Ovary (tissue), 9 donors: Measurements from ENCODE around the gene LMOD3. TPM values are rescaled to one million over a fixed set of nuclear protein-coding genes. Genes with fewer than 3 reads are reported as not detected.

ENCODE experiments used
- DNase-seq, 5 donors: peaks; one replicate each; pipeline ENCODE4 v3.0.0-alpha.2; 2019 to 2020
- H3K27ac ChIP-seq, 2 donors: fragments of 200-600 bp; one replicate each; pipeline versions ENCODE4 v1.5.1 to v1.8.0; 2019 to 2022
- H3K27me3 ChIP-seq: fragments of 200-600 bp; one replicate; pipeline ENCODE4 v1.8.0; 2022
- H3K36me3 ChIP-seq: fragments of 200-600 bp; sonication (generic); one replicate; pipeline ENCODE4 v1.5.1; 2019
- H3K4me1 ChIP-seq: one replicate; pipeline ENCODE4 v1.8.1; 2013; ENCODE audit warnings: mild to moderate bottlenecking, moderate library complexity; ENCODE audit not compliant: insufficient read depth
- H3K4me3 ChIP-seq: fragments of 200-600 bp; sonication (generic); one replicate; pipeline ENCODE4 v1.5.1; 2017
- H3K9me3 ChIP-seq, 2 donors: fragments of 200-600 bp in 1 of 2; sonication (generic) in 1 of 2; one replicate each; pipeline versions ENCODE4 v1.5.1 to v1.8.1; 2013 to 2019; ENCODE audit warnings: mild to moderate bottlenecking in 1 of 2, moderate library complexity in 1 of 2
- EP300 ChIP-seq: sonication (generic); formaldehyde crosslinking; IDR thresholded peaks from one replicate; pipeline ENCODE4 v1.6.1; 2017; ENCODE audit warnings: antibody characterized with exemption
- POLR2A ChIP-seq: fragments of 450-650 bp; IDR thresholded peaks from one replicate; pipeline ENCODE4 v1.6.1; 2017; ENCODE audit warnings: antibody characterized with exemption, mild to moderate bottlenecking, moderate library complexity
- WGBS, 3 donors: extraction: QIAGEN DNeasy Blood & Tissue Kit in 1 of 3; methylation state at CpG; one replicate each; pipeline versions ENCODE4 v1.1.5 to v1.1.7; 2013 to 2017; 5-methylcytosine and 5-hydroxymethylcytosine counted together
- intact Hi-C, 4 donors: fragments of 100-400 bp; cut with DNase I; formaldehyde crosslinking; loops; one replicate each; pipeline versions ENCODE4 v1.11.0 to v1.15.1; 2022 to 2023
- polyA plus RNA-seq, 2 donors: library from polyadenylated mRNA; stranded (reverse); fragments of 200-250 nt in 1 of 2; fragments of 350-450 nt in 1 of 2; fragmentation: Illumina TruSeq in 1 of 2; extraction: RNeasy Lipid Tissue Mini Kit (QIAGEN cat#74804) in 1 of 2; gene quantifications; one replicate each; pipeline ENCODE4 v1.2.3, GENCODE V29; 2013 to 2014
- total RNA-seq, 7 donors: library from RNA; depleted of rRNA in 2 of 7; stranded (reverse); fragments of >200 nt in 2 of 7; fragmentation: NEBNext Ultra II Directional in 3 of 7; extraction: Animal tissue kit (Norgen Biotek cat#: 25700) in 3 of 7; gene quantifications; one replicate each; pipeline versions ENCODE4 v1.1.0 to v1.2.4, GENCODE V29; 2016 to 2023
- TF ChIP-seq, protein P1 (sequence below), 3 donors: fragments of 450-650 bp in 2 of 3; fragments of 200-600 bp in 1 of 3; IDR thresholded peaks; one replicate each; pipeline versions ENCODE4 v1.5.1 to v1.8.0; 2016 to 2022; ENCODE audit warnings: antibody characterized with exemption in 3 of 3, mild to moderate bottlenecking in 1 of 3
- donor health status: DM: no; HTN: no; CAD: no; lungs with moderate emphysema.
- donor health status: DM: no; HTN: no; CAD: no.
- donor health status: Bipolar disorder and iron deficiency.
- donor health status: DM: yes; HTN: yes; CAD: no.
- donor health status: DM: no; HTN: no; CAD: no.
- donor health status: DM: yes; HTN: yes; CAD: no.

The LMOD3 gene
- total and polyA plus RNA-seq, 9 donors = 0.10 to 0.36 (median 0.13) TPM; not detected in 6

- Histone ChIP-seq H3K4me1 (no peaks in the 10 kb centered on the region), H3K27ac (no peak overlapping the region), H3K4me3 (no peak overlapping the region), H3K27me3 (no peaks in the 10 kb centered on the region), H3K9me3 (no peaks in the 10 kb centered on the region), H3K36me3 (no peaks in the 10 kb centered on the region)
- intact Hi-C loops = no loop called here
- 90 to 91% (median 90%) methylated on average over 3 of the region's 3 CpGs for WGBS, 3 donors
- DNase-seq = no peak
- no peak for TF ChIP-seq POLR2A
- TF ChIP-seq, protein P1, sequence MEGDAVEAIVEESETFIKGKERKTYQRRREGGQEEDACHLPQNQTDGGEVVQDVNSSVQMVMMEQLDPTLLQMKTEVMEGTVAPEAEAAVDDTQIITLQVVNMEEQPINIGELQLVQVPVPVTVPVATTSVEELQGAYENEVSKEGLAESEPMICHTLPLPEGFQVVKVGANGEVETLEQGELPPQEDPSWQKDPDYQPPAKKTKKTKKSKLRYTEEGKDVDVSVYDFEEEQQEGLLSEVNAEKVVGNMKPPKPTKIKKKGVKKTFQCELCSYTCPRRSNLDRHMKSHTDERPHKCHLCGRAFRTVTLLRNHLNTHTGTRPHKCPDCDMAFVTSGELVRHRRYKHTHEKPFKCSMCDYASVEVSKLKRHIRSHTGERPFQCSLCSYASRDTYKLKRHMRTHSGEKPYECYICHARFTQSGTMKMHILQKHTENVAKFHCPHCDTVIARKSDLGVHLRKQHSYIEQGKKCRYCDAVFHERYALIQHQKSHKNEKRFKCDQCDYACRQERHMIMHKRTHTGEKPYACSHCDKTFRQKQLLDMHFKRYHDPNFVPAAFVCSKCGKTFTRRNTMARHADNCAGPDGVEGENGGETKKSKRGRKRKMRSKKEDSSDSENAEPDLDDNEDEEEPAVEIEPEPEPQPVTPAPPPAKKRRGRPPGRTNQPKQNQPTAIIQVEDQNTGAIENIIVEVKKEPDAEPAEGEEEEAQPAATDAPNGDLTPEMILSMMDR (IDR thresholded peaks at IDR 0.05) = no peak
These were observed 21.2 kb upstream of the LMOD3 start for GRCh38 chr3:69143612-69144011.

GRCh38 chr3:69142797-69143454, 20.5 kb upstream of the LMOD3 start:
- intact Hi-C loops = no loop called here
- DNase-seq = no peak

DNA sequence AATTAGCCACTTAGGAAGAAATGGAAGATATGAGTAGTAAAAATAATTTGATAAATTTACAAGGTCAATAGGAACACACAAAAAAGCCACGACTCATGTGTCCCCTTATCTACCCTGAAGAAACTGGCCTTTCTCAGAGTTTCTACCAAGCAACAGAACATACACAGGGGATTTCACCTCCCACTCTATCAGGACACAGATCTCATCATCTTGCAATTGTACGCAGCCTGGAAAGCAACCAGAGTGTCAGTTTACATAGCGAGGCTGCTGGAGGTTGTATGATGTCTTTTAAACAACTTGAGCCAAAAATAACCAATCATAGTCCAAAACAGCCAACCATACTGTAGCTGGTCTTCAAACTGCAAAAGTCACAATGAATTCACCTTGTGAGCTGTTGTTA, 19.7 kb upstream of the LMOD3 start:
- 42 to 56% (median 56%) methylated on average over 3 of the region's 3 CpGs for WGBS, 3 donors
- no peaks in the 10 kb centered on the region for H3K4me1 ChIP-seq
- no peak overlapping the region for H3K4me3 ChIP-seq
- H3K9me3 ChIP-seq = no peaks in the 10 kb centered on the region
- DNase-seq = no peak
- intact Hi-C loops = no loop called here
- H3K27ac ChIP-seq = no peak overlapping the region
- no peaks in the 10 kb centered on the region for H3K27me3 ChIP-seq
- H3K36me3 ChIP-seq = no peaks in the 10 kb centered on the region
- TF ChIP-seq POLR2A (no peak), EP300 (no peak)
- TF ChIP-seq, protein P1 (IDR thresholded peaks at IDR 0.05) = no peak

More at GRCh38 chr3:69142797-69143454, 20.5 kb upstream of the LMOD3 start:
- no peak overlapping the region for H3K4me3 ChIP-seq
- 58 to 76% (median 61%) methylated on average over 4 of the region's 4 CpGs for WGBS, 3 donors
- no peaks in the 10 kb centered on the region for H3K9me3 ChIP-seq
- no peaks in the 10 kb centered on the region for H3K4me1 ChIP-seq
- no peaks in the 10 kb centered on the region for H3K27me3 ChIP-seq
- TF ChIP-seq, protein P1 (IDR thresholded peaks at IDR 0.05) = no peak
- TF ChIP-seq EP300 = no peak
- no peak for TF ChIP-seq POLR2A
- H3K36me3 ChIP-seq = no peaks in the 10 kb centered on the region
- no peak overlapping the region for H3K27ac ChIP-seq

DNA sequence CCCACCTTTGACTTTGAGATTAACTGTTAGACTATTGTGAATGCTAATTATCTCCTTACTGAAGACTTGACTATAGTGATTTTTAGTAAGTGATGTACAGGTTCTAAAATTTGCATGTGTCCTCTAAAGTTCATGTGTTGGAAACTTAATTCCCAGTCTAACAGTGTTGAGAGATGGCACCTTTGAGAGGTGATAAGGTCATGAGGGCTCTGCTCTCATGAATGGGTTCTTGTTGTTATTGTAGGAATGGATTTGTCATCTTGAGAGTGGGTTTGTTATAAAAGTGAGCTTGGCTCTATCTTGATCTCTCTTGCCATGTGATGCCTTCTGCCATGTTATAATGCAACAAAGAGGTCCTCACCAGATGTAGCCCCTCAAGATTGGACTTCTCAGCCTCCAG, 18.9 kb upstream of the LMOD3 start:
- Histone ChIP-seq H3K4me3 (no peak overlapping the region), H3K27ac (no peak overlapping the region), H3K27me3 (no peaks in the 10 kb centered on the region), H3K36me3 (no peaks in the 10 kb centered on the region), H3K9me3 (no peaks in the 10 kb centered on the region), H3K4me1 (no peaks in the 10 kb centered on the region)
- intact Hi-C loops = no loop called here
- DNase-seq = no peak
- TF ChIP-seq, protein P1 (IDR thresholded peaks at IDR 0.05) = no peak
- no peak for TF ChIP-seq EP300
- no peak for TF ChIP-seq POLR2A
